Astrocyte (in vitro differentiated cells and primary cell): ENCODE results near the gene CD4.
"Not testable (repeated sequence)": the region's sequence is repeated elsewhere in the genome, so short reads cannot be mapped to it uniquely, and the experiment has no call there.

Experiments
- EZH2 ChIP-seq: IDR thresholded peaks from 2 replicates; pipeline ENCODE4 v1.6.1; 2012; ENCODE audit warnings: mild to moderate bottlenecking, low read length, inconsistent platforms; ENCODE audit not compliant: insufficient read depth
- TF ChIP-seq, protein P1 (sequence below): IDR thresholded peaks from 2 replicates; pipeline ENCODE4 v1.5.1; 2011; ENCODE audit warnings: low read depth, mild to moderate bottlenecking, inconsistent platforms, low read length, moderate library complexity; ENCODE audit not compliant: insufficient read depth

GRCh38 chr12:6742080-6742479 lies 47.2 kb upstream of the CD4 start:
- not testable (repeated sequence) for TF ChIP-seq EZH2
- TF ChIP-seq, protein P1, sequence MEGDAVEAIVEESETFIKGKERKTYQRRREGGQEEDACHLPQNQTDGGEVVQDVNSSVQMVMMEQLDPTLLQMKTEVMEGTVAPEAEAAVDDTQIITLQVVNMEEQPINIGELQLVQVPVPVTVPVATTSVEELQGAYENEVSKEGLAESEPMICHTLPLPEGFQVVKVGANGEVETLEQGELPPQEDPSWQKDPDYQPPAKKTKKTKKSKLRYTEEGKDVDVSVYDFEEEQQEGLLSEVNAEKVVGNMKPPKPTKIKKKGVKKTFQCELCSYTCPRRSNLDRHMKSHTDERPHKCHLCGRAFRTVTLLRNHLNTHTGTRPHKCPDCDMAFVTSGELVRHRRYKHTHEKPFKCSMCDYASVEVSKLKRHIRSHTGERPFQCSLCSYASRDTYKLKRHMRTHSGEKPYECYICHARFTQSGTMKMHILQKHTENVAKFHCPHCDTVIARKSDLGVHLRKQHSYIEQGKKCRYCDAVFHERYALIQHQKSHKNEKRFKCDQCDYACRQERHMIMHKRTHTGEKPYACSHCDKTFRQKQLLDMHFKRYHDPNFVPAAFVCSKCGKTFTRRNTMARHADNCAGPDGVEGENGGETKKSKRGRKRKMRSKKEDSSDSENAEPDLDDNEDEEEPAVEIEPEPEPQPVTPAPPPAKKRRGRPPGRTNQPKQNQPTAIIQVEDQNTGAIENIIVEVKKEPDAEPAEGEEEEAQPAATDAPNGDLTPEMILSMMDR = not testable (repeated sequence)
